Epithelial cell of esophagus (primary cell): Measurements from ENCODE around the gene CCDC13.

Source experiments
- DNase-seq: peaks from one replicate; pipeline ENCODE4 v3.0.0; 2010; ENCODE audit warnings: low read depth
- H3K4me3 ChIP-seq: 2 replicates; pipeline ENCODE4 v1.5.1; 2011; ENCODE audit warnings: mild to moderate bottlenecking, low read length, control low read depth
- CTCF ChIP-seq: IDR thresholded peaks from 2 replicates; pipeline ENCODE4 v1.5.1; 2011; ENCODE audit warnings: low read depth, mild to moderate bottlenecking, low read length, control low read depth, inconsistent platforms; ENCODE audit not compliant: insufficient read depth; ENCODE audit errors: missing control alignments

The CCDC13 gene, protein sequence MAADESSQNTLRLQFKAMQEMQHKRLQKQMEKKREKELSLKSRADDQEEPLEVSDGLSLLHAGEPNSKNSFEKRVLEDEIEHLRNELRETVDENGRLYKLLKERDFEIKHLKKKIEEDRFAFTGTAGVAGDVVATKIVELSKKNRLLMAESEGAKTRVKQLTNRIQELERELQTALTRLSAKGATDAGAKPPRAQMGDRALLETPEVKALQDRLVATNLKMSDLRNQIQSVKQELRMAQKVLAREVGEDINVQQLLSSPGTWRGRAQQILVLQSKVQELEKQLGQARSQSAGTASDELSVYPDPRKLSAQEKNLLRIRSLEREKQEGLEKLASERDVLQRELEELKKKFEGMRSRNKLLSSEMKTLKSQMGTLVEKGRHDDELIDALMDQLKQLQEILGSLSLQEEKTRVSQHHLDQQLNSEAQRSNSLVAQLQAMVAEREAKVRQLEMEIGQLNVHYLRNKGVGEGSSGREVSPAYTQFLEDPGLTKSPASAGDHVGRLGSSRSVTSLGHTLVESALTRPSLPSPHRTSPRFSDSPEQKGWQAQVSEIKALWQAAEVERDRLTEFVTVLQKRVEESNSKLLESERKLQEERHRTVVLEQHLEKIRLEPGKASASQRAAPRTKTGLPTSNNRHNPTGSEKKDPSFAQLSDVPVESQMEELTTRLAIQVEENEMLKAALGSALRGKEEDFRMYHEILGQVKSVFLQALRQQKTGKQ

DNA sequence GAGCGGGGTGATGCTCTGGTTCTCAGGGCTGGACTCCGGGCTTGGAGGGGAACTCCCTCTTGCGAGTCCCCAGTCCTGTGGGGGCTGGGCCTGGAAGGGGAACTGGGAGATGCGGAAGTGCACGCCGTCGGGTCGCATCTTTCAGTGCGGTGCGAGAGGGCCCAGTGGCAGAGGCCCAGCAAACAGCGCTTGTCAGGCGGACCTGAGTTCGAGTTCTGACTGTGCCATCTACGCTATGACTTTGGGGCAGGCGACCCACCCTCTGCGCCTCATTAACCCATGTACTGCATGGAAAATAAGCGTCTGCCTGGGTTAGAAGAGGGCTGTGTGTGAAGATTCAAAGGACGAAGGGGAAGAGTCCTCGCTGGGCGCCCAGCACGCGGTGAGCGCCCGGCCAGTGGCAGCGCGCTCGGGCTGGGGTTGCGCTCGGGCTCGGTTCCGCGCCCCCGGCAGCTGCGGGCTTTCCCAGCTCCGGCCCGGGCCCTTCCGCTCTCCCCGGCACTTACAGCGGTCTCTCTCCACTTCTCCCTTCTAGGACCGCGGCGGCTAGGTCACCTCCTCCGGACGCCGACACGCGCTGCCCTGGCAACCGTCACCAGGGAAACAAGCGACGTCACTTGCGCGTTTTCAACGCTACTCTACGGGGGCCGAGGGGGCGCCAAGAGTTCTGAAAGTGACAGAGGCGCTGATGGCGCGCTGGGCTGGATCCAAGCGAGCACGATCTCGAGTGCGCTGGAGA lies at the start of gene CCDC13:
TSS of gene CCDC13 (minus strand) at position 584 of the 739 bp plus-strand sequence. CDS start 14,908 bp downstream, outside the sequence.
- DNase-seq: peak; percentile 71
- no peak for TF ChIP-seq CTCF
- peak within 1 kb of the TSS; percentile 42 for H3K4me3 ChIP-seq

DNA sequence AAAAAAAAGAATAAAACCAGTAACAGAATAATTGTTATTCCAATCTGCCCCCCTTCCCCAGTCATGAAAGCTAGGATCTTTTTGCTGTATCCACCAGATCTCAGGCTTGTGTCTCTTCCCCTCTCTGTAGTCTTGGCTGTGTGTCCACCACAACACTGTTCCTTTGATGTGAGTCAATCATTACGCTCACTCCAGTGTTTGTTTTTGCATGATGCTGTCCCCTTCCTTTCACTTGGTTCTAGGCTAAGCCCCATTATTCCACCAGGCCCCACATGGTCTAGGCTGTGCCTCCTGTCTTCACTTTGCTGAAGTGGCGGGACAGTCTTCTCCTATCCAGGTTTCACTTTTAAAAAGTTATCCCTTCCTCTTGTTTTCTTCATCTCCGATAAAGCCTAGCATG lies 49.8 kb upstream of the CCDC13 start:
- no peak for TF ChIP-seq CTCF
- H3K4me3 ChIP-seq: no peak overlapping the region
- peak; percentile 73 for DNase-seq

DNA sequence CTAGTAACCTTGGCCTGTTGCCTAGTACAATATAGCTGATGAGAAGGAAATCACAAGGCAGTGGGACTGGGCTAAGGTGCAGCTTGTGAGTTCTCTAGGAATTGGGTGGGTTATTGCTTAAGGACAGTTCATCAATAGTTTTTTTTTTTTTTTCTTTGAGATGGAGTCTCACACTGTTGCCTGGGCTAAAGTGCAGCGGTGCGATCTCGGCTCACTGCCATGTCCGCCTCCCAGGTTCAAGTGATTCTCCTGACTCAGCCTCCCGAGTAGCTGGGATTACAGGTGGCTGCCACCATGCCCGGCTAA lies 47.6 kb upstream of the CCDC13 start:
- no peak for TF ChIP-seq CTCF
- H3K4me3 ChIP-seq: no peak overlapping the region
- no peak for DNase-seq

DNA sequence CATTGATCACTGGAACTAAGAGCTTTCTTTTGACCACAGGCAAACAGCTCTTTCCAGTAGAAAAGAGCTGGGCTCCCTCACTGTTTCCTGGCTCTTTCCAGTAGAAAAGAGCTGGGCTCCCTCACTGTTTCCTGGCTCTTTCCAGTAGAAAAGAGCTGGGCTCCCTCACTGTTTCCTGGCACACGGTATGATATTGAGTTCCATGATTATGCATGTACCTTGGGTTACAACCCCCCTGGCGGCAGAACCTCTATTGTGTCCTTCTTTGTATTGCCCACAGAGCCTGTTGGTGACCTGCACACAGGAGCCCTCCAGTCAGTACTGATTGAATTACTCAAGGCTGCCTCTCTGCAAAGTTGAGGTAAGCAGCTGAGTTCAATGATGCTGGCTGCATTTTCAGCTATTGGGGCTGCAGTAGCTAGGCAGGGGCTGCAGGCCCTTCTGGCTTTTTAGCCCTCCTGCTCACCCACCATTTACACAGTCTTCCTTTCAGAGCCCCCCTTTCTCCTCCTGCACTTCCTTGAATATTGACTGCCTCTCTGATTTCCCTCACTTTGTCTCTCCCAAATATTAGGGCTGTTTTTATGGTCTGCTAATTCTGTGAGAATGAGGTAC lies 46.4 kb upstream of the CCDC13 start:
- peak; percentile 19 for TF ChIP-seq CTCF
- H3K4me3 ChIP-seq: no peak overlapping the region
- peak; percentile 41 for DNase-seq

- no peak overlapping the region for H3K4me3 ChIP-seq
- DNase-seq: peak; percentile 49
- TF ChIP-seq CTCF: no peak
Observed at GRCh38 chr3:42815826-42816225, 42.8 kb upstream of the CCDC13 start.

DNA sequence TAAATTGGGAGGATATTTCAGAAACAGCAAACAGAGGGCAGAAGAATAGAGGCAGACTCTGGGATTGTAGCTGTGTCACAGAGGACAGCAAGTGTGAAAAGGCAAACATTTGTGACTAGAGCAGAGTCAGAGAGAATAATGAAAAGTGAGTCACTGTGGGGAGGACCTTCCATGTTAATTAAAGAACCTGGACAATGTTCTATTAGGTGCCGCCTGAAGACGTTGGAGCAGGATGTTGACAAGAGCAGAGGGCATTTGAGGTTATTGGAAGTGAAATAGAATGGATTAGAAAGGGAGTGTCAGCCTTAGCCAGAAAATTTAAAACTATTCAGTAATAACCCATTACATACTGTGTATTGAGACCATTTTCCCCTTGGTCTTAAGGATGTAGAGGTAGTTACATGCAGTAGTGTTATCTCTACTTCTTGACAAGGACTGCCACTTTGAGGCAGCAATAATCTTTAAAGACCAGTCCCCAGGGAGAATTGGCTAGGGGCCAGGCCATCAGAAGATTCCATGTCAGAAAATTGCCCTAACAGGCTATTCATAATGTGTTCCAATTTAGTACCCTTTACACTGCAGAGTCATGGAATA lies 42.0 kb upstream of the CCDC13 start:
- DNase-seq: peak; percentile 62

More for the DNA sequence above, 42.0 kb upstream of the CCDC13 start:
- TF ChIP-seq CTCF: no peak
- H3K4me3 ChIP-seq: no peak overlapping the region
